ENCODE measurements around the gene TSPYL4.
A peak's percentile ranks its signal among the peaks of the same experiment; 100 is the strongest.

The TSPYL4 gene

GRCh38 chr6:116239256-116239655 lies 14.6 kb downstream of the TSPYL4 start:
- TF ChIP-seq, protein P1, sequence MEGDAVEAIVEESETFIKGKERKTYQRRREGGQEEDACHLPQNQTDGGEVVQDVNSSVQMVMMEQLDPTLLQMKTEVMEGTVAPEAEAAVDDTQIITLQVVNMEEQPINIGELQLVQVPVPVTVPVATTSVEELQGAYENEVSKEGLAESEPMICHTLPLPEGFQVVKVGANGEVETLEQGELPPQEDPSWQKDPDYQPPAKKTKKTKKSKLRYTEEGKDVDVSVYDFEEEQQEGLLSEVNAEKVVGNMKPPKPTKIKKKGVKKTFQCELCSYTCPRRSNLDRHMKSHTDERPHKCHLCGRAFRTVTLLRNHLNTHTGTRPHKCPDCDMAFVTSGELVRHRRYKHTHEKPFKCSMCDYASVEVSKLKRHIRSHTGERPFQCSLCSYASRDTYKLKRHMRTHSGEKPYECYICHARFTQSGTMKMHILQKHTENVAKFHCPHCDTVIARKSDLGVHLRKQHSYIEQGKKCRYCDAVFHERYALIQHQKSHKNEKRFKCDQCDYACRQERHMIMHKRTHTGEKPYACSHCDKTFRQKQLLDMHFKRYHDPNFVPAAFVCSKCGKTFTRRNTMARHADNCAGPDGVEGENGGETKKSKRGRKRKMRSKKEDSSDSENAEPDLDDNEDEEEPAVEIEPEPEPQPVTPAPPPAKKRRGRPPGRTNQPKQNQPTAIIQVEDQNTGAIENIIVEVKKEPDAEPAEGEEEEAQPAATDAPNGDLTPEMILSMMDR (conservative IDR thresholded peaks at IDR 0.05; ENCODE audit: control insufficient read depth, insufficient read depth, low read depth, low read length): no peak
- no peak overlapping the region for H3K4me3 ChIP-seq (ENCODE audit: control insufficient read depth, low read depth, low read length)
- no peak for DNase-seq (ENCODE audit: low read depth)

GRCh38 chr6:116238083-116238482 lies 15.8 kb downstream of the TSPYL4 start:
- no peak for DNase-seq (ENCODE audit: low read depth)
- TF ChIP-seq, protein P1 (conservative IDR thresholded peaks at IDR 0.05; ENCODE audit: control insufficient read depth, insufficient read depth, low read depth, low read length): no peak

DNA sequence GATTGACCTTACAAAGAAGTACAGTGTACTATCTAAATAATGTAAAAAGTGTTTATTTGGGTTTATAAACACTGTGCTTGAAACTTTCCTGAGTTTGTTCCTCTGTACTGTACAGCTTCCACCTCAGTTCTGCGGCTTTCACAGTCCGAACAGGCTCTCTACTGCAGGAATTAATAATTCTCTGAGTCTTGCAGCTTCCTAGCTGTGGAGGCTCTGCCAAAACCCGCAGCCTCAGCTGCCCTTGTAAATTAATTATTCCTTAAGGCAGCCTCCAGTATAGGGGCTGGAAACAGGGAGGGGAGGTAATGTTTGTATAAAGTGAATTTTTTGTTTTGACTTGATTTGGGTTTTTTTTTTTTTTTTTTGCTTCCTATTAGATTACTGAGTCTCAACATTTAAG lies 19.2 kb downstream of the TSPYL4 start:
- no peak overlapping the region for H3K4me3 ChIP-seq (ENCODE audit: control insufficient read depth, low read depth, low read length)
- no peak for DNase-seq (ENCODE audit: low read depth)
- TF ChIP-seq, protein P1 (conservative IDR thresholded peaks at IDR 0.05; ENCODE audit: control insufficient read depth, insufficient read depth, low read depth, low read length): no peak

More at GRCh38 chr6:116238083-116238482, 15.8 kb downstream of the TSPYL4 start:
- no peak overlapping the region for H3K4me3 ChIP-seq (ENCODE audit: control insufficient read depth, low read depth, low read length)

GRCh38 chr6:116229287-116229913 lies 24.5 kb downstream of the TSPYL4 start:
- peak; percentile 97 for DNase-seq (ENCODE audit: low read depth)
- TF ChIP-seq, protein P1 (conservative IDR thresholded peaks at IDR 0.05; ENCODE audit: control insufficient read depth, insufficient read depth, low read depth, low read length): no peak
- peak overlapping the region; percentile 47 for H3K4me3 ChIP-seq (ENCODE audit: control insufficient read depth, low read depth, low read length)

DNA sequence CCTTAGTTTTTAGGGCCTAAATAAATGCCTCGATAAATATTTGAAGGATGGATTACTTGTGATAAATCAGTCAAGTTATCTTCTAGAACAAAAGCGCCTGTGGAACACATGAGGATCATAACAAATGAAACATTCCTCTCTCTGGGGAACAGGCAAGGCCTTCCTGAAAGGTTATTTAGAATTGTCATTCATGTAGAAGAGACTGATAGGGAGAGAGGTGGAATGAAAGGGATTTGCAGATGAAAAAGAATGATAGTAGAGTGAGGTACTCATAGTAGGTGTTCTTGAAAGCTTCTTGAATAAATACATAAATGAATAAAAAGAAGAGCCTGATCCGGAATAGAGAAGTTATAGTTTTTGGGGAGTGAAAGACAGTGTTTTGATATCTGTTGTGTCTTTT lies 30.5 kb downstream of the TSPYL4 start:
- no peak for DNase-seq (ENCODE audit: low read depth)
- TF ChIP-seq, protein P1 (conservative IDR thresholded peaks at IDR 0.05; ENCODE audit: control insufficient read depth, insufficient read depth, low read depth, low read length): no peak

GRCh38 chr6:116221911-116222310 lies 32.0 kb downstream of the TSPYL4 start:
- TF ChIP-seq, protein P1 (conservative IDR thresholded peaks at IDR 0.05; ENCODE audit: control insufficient read depth, insufficient read depth, low read depth, low read length): no peak
- H3K4me3 ChIP-seq (ENCODE audit: control insufficient read depth, low read depth, low read length): no peak overlapping the region
- DNase-seq (ENCODE audit: low read depth): no peak

More for the DNA sequence above, 30.5 kb downstream of the TSPYL4 start:
- no peak overlapping the region for H3K4me3 ChIP-seq (ENCODE audit: control insufficient read depth, low read depth, low read length)

All from fibroblast of mammary gland (primary cell).